Measurements from ENCODE around the gene NUDT16L1.

The NUDT16L1 gene

DNA sequence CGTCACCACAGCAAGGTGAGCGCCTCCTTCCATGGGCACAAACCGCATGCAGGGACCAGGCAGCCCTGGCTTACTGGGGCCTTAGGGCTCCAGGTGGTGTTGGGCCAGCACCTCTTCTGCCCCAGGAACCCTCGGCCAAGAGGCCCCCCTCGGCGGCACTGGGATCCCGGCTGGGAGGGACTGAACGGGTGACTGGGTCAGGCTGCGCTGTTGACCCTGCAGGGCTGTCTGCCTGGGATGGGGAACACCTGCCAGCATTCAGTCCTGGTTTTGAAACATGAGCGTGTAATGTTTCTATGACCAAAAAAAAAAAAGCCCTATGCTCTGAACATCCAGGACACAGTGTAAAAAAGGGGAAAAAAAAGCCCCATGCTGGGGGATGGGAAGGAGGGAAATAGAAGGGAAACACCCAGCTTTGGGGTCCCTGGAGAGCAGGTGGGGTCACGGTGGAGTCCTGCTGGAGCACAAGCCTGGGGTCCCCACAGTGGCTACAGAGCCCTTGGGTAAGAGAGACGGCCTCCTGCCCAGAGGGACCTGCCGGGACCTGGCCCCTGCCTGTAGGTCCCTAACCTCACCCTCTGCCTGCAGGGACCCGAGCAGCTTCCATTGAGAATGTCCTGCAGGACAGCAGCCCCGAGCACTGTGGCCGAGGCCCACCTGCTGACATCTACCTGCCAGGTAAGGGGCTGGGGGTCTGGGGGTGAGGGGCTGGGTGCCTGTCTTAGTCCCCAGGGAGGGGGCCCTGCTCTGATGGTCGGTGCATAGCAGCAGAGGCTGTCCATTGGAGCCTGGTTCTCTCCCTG is 9.9 kb upstream of the NUDT16L1 start:
- DNase-seq: no peak

DNA sequence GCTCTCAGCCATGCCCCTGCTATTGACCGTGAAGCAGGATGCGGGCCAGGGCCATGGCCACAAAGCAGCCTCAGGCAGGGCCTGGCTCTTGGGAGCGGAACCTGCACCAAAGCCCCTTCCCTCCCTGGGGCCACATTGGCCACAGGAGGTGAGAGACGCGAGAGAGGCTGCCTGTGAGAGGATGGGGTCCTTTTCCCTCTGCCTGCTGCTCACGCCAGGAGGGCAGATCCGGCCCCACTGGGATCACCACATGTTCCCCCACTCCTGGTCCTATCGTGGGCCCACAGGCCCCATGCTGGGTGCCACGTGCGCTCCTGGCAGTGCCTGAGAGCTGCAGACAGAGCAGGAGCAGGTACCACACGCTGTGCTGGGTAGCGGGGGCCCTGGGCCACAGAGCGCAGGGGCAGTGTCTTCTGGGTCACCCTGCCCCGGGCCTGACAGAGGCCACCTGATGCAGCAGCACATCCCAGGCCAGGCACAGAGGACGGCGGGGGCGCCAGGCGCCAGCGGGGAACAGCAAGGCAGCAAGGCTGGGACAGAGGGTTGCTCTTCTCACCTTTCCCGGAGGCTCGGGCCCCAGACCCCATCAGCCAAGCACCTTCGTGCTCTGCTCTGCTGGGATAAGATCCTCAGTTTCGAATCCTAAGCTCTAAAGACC is 9.2 kb upstream of the NUDT16L1 start:
- DNase-seq: no peak

- no peak for DNase-seq
Measured at GRCh38 chr16:4684763-4685162, 8.6 kb upstream of the NUDT16L1 start.

DNA sequence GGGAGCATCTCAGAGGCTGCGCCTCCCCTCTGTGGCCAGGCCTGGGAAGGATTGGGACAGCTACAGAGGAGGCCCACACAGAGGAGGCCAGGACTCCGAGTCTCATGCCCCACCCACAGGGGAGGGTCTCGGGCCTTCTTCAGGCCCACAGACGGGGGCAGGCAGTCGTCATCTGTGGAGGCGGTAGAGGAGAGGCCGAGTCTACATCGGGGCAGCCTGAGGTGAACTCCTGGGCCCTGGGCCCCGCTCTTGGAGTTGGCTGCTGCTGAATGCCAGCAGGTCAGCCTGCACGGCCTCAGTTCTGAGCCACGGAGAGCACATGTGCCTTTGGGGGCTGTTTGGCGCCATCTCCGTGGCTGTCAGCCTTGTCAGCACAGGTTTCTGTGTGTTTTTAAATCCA is 8.1 kb upstream of the NUDT16L1 start:
- no peak for DNase-seq

DNA sequence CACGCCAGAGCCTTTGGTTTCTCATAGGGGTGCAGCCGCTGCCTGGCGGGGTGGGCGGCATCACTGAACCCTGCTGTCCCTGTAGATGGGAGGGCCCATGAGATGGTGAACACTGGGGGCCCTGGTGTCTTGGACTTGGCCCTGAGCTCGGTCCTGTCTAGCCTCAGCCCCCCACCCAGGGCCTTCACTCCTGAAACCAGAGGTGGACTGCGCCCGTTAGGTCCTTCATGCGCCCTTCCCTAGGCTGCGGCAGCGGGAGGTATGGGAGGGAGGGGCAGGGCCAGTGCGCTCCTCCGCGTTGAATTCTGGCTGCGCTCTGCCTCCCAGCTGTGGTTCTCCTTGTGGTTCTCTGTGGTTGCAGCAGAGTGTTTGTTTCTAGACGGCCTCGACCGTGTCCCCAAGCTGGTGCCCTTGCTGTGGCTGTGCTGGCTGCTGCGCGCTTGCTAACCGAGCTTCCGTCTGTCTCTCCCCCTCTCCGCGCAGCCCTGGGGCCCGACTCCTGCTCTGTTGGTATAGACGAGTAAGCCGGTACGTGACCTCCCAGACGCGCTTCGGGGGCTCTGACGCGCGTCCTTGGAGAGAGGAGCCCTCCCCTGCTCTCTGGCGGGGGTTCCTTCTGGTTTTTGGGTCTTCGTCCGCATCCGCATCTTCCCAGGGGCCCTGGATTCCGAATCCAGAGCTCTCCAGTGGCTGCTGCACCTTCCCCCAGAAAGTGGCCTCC is 7.4 kb upstream of the NUDT16L1 start:
- DNase-seq: no peak

DNA sequence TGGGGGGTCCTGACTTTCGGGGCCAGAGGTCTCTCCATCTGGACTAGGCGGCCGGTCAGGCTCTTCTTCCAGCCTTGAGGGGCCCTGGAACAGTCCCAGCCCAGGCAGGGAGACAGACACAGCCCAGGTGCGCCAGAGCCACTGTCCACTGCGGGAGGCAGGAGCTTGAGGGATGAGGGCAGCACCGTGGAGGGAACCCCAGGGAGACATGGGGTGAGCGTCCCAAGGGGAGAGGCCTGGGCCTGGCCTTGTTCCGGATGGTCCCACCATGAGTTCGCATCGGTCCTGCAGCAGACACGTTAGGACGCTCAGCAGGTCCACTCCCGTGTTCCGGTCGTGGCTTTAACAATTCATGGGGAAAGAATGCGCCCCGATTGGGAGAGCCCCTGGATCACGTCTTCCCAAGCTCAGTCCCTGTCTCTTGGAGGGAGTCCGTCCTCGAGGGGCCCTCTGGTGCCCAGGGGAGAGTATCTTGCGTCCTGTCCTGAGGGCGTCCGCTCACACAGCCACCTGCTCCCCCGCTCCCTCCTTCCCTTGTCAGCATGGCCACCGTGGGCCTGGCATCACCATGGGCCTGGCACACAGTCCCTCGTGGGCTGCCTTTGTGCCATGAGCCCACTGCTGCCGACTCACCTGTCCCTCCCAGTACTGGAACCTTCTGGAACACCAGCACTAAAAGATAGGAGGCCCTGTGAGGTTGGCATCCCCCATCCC is 6.7 kb upstream of the NUDT16L1 start:
- DNase-seq: no peak

DNA sequence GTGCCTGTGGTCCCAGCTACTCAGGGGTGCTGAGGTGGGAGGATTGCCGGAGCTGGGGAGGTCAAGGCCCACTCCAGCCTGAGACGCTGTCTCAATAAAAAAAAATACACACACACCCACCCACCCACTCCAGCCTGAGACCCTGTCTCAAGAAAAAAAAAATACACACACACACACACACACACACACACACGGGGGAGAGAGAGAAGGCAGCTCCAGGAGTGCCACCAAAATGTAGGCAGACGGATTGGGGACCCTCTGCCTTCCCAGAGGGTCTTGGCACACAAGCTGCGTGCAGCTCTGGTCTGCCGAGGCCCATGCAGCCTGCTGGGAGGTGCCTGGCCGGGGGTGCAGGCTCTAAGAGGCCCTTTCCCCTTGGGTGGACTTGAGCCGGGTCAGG is 5.9 kb upstream of the NUDT16L1 start:
- no peak for DNase-seq

- DNase-seq: no peak
Measured at GRCh38 chr16:4687946-4688673, 5.3 kb upstream of the NUDT16L1 start.

DNA sequence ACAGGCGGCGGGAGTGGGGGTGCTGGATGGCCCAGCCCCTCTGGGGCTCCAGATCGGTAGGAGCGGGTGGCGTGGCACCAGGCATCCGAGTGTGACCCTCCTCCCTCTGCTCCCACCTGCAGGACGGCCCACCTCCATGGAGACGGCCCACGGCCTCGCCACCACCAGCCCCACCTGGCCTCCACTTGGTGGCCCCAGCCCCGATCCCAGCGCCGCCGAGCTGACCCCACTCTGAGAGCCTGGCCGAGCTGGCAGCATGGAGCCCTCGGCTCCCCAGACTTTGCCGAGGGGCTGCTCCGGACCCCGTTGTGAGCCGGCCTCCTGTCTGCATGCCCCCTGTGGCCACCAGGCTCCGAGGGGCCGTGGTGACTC is 4.7 kb upstream of the NUDT16L1 start:
- DNase-seq: no peak

DNA sequence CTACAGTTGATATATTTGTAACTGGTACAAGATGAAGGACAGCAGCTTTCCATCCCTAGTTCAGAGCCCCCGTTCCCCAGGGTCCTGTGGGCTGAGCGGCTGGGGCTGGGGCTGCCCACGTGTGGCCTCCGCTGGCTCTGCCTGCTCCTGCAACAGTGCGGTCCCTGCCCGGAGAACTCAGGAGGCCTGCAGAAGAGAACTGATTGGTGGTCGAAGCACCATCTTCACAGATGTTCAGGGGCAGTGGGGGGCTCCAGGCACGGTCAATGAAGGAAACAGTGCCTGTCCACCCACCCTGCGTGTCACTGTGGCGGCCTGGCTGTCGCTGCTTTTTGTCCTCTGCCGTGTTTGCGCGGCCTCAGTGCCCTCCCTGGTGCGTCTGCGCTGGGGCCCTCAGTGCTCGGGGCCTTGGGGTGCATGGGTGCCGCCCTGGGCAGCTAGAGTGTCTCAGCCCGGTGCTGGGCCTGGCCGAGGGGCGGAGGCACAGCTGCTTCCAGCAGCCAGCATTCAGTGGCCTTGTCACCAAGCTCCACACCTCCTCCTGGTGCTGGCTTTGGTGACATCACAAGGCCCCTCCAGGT is 4.2 kb upstream of the NUDT16L1 start:
- no peak for DNase-seq

DNA sequence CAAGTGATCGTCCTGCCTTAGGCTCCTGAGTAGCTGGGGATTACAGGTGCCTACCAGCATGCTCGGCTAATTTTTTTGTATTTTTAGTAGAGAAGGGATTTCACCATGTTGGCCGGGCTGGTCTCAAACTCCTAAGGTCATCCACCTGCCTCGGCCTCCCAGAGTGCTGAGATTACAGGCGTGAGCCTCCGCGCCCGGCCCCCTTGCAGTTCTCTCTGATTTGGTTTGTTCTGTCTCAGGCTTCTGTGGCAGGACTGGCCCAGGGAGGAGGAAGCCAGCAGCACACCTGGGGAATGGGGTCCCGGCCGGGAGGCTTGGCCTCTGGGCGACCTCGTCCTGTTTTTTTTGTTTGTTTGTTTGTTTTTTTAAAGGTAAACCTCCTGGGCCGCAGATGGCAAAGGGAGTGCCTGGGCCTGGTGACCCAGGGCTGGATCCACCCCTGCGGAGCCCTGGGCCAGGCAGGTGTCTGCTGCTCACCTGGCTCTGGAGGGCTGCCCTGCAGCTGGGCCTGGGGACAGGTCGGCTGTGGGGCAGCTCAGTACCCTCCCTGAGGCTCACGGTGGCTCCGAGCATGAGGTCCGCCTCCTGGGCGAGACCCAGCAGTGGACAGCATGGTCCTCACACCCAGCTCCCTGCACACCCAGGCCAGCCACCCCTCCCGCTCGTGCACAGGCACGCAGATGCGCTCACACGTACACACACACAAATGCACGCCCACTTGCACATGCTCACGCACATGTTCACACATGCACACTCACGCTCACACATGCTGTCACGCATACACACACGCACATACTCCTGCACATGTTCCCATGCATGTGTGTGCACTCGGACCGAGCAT is 3.3 kb upstream of the NUDT16L1 start:
- no peak for DNase-seq

GRCh38 chr16:4690946-4691665 is 2.3 kb upstream of the NUDT16L1 start:
- no peak for DNase-seq

GRCh38 chr16:4691666-4692412 is 1.5 kb upstream of the NUDT16L1 start:
- DNase-seq: no peak

- no peak for DNase-seq
Measured at GRCh38 chr16:4692460-4693295, 684 bp upstream of the NUDT16L1 start.

DNA sequence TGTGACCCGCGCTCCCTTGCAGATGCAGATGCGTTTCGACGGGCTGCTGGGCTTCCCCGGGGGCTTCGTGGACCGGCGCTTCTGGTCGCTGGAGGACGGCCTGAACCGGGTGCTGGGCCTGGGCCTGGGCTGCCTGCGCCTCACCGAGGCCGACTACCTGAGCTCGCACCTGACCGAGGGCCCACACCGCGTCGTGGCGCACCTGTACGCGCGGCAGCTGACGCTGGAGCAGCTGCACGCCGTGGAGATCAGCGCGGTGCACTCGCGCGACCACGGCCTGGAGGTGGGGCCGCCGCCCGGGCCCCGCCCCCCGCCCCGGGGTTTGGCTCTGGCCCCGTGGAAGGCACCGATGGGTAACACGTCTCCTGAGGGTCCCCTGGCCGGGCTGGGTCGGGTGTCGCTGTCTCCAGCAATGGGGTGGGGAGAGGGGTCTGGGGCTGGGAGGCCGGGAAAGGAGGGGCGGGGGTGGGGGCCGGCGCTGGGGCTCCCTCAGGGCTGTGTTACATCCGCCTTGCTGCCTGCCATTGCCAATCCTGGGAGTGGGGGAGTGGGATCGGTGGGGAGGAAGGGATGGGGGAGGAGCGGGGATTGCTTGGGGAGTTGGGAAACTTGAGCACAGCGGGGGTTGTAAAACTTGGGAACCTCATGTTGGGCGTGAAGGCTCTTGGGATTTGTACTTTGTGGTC is 737 bp downstream of the NUDT16L1 start:
- peak; percentile 41 for DNase-seq

DNA sequence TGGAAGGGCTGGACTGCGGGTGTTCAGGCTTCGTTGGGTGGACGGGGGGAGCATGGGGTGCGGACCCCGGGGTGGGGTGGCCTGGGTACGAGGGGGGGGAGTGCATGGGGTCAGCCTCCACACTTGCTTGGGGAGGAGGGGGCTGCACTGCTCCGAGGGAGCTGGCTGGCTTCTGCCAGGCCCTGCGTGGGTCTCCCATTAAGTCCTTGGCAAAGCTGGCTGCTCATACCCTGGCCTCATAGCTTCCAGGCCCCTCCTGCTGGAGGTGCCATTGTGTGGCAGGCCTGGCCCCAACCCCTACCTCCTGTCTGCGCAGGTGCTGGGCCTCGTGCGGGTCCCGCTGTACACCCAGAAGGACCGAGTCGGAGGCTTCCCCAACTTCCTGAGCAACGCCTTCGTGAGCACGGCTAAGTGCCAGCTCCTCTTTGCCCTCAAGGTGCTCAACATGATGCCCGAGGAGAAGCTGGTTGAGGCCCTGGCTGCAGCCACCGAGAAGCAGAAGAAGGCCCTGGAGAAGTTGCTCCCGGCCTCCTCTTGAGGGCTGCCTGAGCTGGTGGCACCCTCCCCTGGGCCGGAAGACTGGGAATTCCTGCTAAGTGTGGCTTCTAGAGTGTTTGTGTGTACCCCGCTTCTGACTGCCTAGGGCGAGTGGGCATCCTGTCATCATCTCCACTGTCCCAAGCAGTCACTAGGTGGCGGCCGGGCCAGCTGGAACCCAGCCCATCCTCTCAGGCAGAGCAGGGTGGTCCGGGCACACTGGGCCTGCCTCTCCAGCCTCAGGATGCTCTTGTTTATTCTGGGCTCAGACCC is 1.5 kb downstream of the NUDT16L1 start:
- DNase-seq: no peak

- DNase-seq: no peak
Measured at GRCh38 chr16:4695473-4696171, 2.3 kb downstream of the NUDT16L1 start.

Measured in effector CD4-positive, alpha-beta T cell (primary cell).